ENCODE results near the gene TMLHE. TPM values are rescaled to one million over a fixed set of nuclear protein-coding genes. Genes with fewer than 3 reads are reported as not detected.

The TMLHE gene
- total and polyA plus RNA-seq, 10 of the 15 experiments (the other 5 are each of a cell fraction or from before 2014, with no cell fraction given) = 7.1 to 21.7 (median 13.6) TPM

DNA sequence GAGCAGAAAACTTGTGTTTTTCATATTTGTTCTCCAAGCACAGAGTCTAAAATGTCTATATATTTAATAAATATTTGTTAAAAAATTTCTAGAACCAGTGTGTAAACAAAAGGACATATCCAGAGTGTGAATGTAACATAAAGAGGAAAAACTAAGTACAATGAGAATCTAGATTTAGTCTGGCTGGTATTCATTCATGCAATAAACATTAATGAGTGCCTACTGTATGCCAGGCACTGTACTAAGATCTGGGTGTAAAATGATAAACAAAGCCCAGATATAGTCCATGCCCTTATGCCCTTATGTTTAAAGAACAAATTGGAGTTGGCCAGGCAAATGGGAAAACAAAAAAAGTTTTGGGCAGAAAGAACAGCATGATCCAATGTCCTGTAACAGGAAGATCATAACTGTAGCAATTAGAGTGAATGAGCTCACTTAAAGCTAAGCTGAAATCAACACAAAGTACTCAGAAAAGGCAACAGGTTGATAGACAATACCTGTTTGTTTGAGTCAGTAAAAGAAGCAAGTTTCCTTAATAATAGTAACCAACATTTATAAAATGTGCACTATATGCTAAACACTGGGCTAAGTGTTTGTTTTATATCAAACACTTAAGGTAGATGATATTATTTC, 1.3 kb upstream of the TMLHE start:
- Histone ChIP-seq H2AFZ (ENCODE audit: control insufficient read depth, low read depth, low read length) (no peak overlapping the region), H3K4me1 (ENCODE audit: control insufficient read depth, insufficient read depth, low read length) (no peaks in the 10 kb centered on the region), H3K9me3 (replicated peaks; ENCODE audit: control insufficient read depth, insufficient read depth, low read length) (no peaks in the 10 kb centered on the region; the same call in 2 of the 3 replicates), H3K27me3 (replicated peaks in 1 of 2; ENCODE audit: control insufficient read depth in 2 of 2, insufficient read depth in 2 of 2, low read length in 1 of 2) (no peaks in the 10 kb centered on the region), H3K4me2 (ENCODE audit: control insufficient read depth, insufficient read depth) (no peak overlapping the region), H3K9ac (ENCODE audit: control insufficient read depth, insufficient read depth, low read length) (no peak overlapping the region), H3K36me3 (ENCODE audit: control insufficient read depth in 2 of 2, insufficient read depth in 2 of 2, low read length in 1 of 2) (no peaks in the 10 kb centered on the region), H3K27ac (ENCODE audit: control insufficient read depth, insufficient read depth) (no peak overlapping the region), H4K20me1 (ENCODE audit: control insufficient read depth, insufficient read depth) (no peaks in the 10 kb centered on the region), H3K79me2 (ENCODE audit: control insufficient read depth, insufficient read depth, low read length) (peaks cover 8% of the 10 kb centered on the region), H3K4me3 (no peak overlapping the region)
- SMC1A ChIA-PET (ENCODE audit: uncharacterized antibody, unreplicated experiment) = interaction anchor here (1.1 kb wide), 1 partner anchor 32 kb away, joined by 3 read pairs; no protein-coding TSS in a partner anchor
- DNase-seq (ENCODE audit: low read depth, low spot score) = no peak
- ATAC-seq = no peak
- FAIRE-seq = no peak
- CTCF ChIA-PET = no interaction called here
- intact Hi-C loops (cut with micrococcal nuclease; ENCODE audit: unreplicated experiment) (no loop called here), in situ Hi-C loops (cut with MboI) (no loop called here)
- POLR2A ChIA-PET = no interaction called here
- BruUV-seq (replicated peaks) = no TSS peak
- RAD21 ChIA-PET (ENCODE audit: unreplicated experiment) = no interaction called here
- TF ChIP-seq, protein P1, sequence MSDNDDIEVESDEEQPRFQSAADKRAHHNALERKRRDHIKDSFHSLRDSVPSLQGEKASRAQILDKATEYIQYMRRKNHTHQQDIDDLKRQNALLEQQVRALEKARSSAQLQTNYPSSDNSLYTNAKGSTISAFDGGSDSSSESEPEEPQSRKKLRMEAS (IDR thresholded peaks at IDR 0.05; ENCODE audit: low read depth, low read length) = no peak
- TF ChIP-seq STAT3 (IDR thresholded peaks at IDR 0.05; ENCODE audit: low read depth, low read length) (no peak), SPI1 (IDR thresholded peaks at IDR 0.05; ENCODE audit: borderline replicate concordance, insufficient read depth, low read depth, low read length) (no peak), ZNF384 (IDR thresholded peaks at IDR 0.05; ENCODE audit: borderline replicate concordance, low read depth, low read length) (no peak), TCF7 (IDR thresholded peaks at IDR 0.05; ENCODE audit: borderline replicate concordance) (no peak), JUND (IDR thresholded peaks at IDR 0.05; ENCODE audit: low read depth, low read length) (no peak), ZNF622 (IDR thresholded peaks at IDR 0.05) (no peak), NR2F1 (conservative IDR thresholded peaks at IDR 0.05) (no peak), CEBPB (IDR thresholded peaks at IDR 0.05; ENCODE audit: borderline replicate concordance in 1 of 2, low read depth in 2 of 2, low read length in 2 of 2) (no peak), HDAC2 (IDR thresholded peaks at IDR 0.05) (no peak), SMC3 (IDR thresholded peaks at IDR 0.05; ENCODE audit: borderline replicate concordance, low read length) (no peak)
- TF ChIP-seq, protein P2, sequence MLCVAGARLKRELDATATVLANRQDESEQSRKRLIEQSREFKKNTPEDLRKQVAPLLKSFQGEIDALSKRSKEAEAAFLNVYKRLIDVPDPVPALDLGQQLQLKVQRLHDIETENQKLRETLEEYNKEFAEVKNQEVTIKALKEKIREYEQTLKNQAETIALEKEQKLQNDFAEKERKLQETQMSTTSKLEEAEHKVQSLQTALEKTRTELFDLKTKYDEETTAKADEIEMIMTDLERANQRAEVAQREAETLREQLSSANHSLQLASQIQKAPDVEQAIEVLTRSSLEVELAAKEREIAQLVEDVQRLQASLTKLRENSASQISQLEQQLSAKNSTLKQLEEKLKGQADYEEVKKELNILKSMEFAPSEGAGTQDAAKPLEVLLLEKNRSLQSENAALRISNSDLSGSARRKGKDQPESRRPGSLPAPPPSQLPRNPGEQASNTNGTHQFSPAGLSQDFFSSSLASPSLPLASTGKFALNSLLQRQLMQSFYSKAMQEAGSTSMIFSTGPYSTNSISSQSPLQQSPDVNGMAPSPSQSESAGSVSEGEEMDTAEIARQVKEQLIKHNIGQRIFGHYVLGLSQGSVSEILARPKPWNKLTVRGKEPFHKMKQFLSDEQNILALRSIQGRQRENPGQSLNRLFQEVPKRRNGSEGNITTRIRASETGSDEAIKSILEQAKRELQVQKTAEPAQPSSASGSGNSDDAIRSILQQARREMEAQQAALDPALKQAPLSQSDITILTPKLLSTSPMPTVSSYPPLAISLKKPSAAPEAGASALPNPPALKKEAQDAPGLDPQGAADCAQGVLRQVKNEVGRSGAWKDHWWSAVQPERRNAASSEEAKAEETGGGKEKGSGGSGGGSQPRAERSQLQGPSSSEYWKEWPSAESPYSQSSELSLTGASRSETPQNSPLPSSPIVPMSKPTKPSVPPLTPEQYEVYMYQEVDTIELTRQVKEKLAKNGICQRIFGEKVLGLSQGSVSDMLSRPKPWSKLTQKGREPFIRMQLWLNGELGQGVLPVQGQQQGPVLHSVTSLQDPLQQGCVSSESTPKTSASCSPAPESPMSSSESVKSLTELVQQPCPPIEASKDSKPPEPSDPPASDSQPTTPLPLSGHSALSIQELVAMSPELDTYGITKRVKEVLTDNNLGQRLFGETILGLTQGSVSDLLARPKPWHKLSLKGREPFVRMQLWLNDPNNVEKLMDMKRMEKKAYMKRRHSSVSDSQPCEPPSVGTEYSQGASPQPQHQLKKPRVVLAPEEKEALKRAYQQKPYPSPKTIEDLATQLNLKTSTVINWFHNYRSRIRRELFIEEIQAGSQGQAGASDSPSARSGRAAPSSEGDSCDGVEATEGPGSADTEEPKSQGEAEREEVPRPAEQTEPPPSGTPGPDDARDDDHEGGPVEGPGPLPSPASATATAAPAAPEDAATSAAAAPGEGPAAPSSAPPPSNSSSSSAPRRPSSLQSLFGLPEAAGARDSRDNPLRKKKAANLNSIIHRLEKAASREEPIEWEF (IDR thresholded peaks at IDR 0.05; ENCODE audit: insufficient replicate concordance, low read depth, low read length) = no peak

All from GM12878 (cell line).